Prostate gland (tissue), 2 donors: ENCODE results near the gene TEAD2.

Experiments
- POLR2A ChIP-seq: fragments of 450-650 bp; IDR thresholded peaks from one replicate; pipeline ENCODE4 v1.6.1; 2016; ENCODE audit warnings: antibody characterized with exemption, mild to moderate bottlenecking
- POLR2AphosphoS5 ChIP-seq: sonication (generic); formaldehyde crosslinking; IDR thresholded peaks from one replicate; pipeline ENCODE4 v1.6.1; 2017; ENCODE audit warnings: antibody characterized with exemption
- TF ChIP-seq, protein P1 (sequence below), 4 experiments: fragments of 200-600 bp in 2 of 4; fragments of 450-650 bp in 2 of 4; sonication (generic) in 2 of 4; IDR thresholded peaks; 1 replicate in 3 of 4; 2 replicates in 1 of 4; pipeline ENCODE4 v1.5.1; 2016 to 2019; ENCODE audit warnings: antibody characterized with exemption in 4 of 4, mild to moderate bottlenecking in 2 of 4, moderate library complexity in 2 of 4

DNA sequence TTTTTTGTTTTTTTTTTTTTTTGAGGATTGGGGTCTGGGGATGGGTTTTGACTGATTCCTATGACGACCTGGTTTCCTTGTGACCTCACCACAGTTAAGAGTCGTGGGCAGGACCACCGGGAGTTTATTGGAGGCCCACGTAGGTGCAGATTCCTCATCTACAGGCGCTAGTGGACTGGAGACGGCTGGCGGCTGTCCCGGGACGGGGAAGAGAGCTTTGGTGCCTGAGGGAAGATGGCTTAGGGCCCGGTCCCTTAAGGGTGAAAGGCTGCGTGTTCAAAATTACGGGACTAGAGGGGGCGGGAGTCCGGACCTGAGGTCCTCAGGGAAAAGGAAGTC, 682 bp upstream of the TEAD2 start:
- TF ChIP-seq, protein P1, sequence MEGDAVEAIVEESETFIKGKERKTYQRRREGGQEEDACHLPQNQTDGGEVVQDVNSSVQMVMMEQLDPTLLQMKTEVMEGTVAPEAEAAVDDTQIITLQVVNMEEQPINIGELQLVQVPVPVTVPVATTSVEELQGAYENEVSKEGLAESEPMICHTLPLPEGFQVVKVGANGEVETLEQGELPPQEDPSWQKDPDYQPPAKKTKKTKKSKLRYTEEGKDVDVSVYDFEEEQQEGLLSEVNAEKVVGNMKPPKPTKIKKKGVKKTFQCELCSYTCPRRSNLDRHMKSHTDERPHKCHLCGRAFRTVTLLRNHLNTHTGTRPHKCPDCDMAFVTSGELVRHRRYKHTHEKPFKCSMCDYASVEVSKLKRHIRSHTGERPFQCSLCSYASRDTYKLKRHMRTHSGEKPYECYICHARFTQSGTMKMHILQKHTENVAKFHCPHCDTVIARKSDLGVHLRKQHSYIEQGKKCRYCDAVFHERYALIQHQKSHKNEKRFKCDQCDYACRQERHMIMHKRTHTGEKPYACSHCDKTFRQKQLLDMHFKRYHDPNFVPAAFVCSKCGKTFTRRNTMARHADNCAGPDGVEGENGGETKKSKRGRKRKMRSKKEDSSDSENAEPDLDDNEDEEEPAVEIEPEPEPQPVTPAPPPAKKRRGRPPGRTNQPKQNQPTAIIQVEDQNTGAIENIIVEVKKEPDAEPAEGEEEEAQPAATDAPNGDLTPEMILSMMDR (IDR thresholded peaks at IDR 0.05), result no peak
- TF ChIP-seq POLR2A (no peak), POLR2AphosphoS5 (no peak)
